Endothelial cell of umbilical vein (primary cell): Measurements from ENCODE around the gene GOLGA8S. TPM values are rescaled to one million over a fixed set of nuclear protein-coding genes. Genes with fewer than 3 reads are reported as not detected.
"Not testable (repeated sequence)": the region's sequence is repeated elsewhere in the genome, so short reads cannot be mapped to it uniquely, and the experiment has no call there.

ENCODE experiments used
- BruUV-seq: library from RNA; stranded (reverse); fragments of 400-500 nt; replicated peaks from 2 replicates; lab custom pipeline; 2021; lab: Mats Ljungman, UMichigan
- CTCF ChIA-PET: fragments of 300-600, 350-600 bp; sonication (Branson Sonifier 250); formaldehyde crosslinking; loops from one replicate; lab custom pipeline; 2021; ENCODE audit warnings: antibody characterized with exemption, inconsistent platforms; lab: Charles Lee
- POLR2A ChIA-PET: fragments of 300-600, 350-600 bp; sonication (Branson Sonifier 250); formaldehyde crosslinking; loops from one replicate; lab custom pipeline; 2021; ENCODE audit warnings: antibody characterized with exemption, inconsistent platforms; lab: Charles Lee
- DNase-seq: peaks from one replicate; pipeline ENCODE4 v3.0.0-alpha.2; 2011; ENCODE audit warnings: low read depth, low spot score
- FAIRE-seq: peaks from 2 replicates; lab custom pipeline; 2011; peaks lifted over from hg19 to GRCh38; lab: Jason Lieb, UNC
- H2AFZ ChIP-seq: 2 replicates; pipeline ENCODE4 v1.6.0; 2012; ENCODE audit warnings: low read depth, low read length, control low read depth, inconsistent platforms
- H3K27ac ChIP-seq: 2 replicates; pipeline ENCODE4 v1.5.1; 2011; ENCODE audit warnings: low read depth, mild to moderate bottlenecking, control low read depth, low read length, moderate library complexity; ENCODE audit not compliant: insufficient read depth
- H3K27me3 ChIP-seq, 2 experiments: 2 replicates each; pipeline versions ENCODE4 v1.6.0 to v1.6.1; 2011; ENCODE audit warnings: low read length in 2 of 2, mixed read lengths in 1 of 2; ENCODE audit not compliant: control insufficient read depth in 2 of 2, insufficient read depth in 2 of 2
- H3K36me3 ChIP-seq, 2 experiments: 2 replicates in 1 of 2; 3 replicates in 1 of 2; pipeline ENCODE4 v1.5.1; 2011; ENCODE audit warnings: low read length in 2 of 2, mild to moderate bottlenecking in 1 of 2, moderate library complexity in 1 of 2; ENCODE audit not compliant: control insufficient read depth in 2 of 2, insufficient read depth in 2 of 2; ENCODE audit errors: extremely low read depth in 1 of 2
- H3K4me1 ChIP-seq: 3 replicates; pipeline ENCODE4 v1.5.1; 2011; ENCODE audit warnings: mild to moderate bottlenecking, low read length; ENCODE audit not compliant: control insufficient read depth, insufficient read depth; ENCODE audit errors: extremely low read depth
- H3K4me2 ChIP-seq: 2 replicates; pipeline ENCODE4 v1.6.1; 2011; ENCODE audit warnings: low read length, control low read depth, mixed read lengths; ENCODE audit not compliant: insufficient read depth
- H3K4me3 ChIP-seq, 3 experiments: fragments of 200-600 bp in 1 of 3; sonication (generic), shearing (Covaris generic) in 1 of 3; replicated peaks in 1 of 3; 2 replicates each; pipeline ENCODE4 v1.5.1; 2011 to 2016; ENCODE audit warnings: control low read depth in 3 of 3, low read length in 3 of 3, mild to moderate bottlenecking in 2 of 3, inconsistent platforms in 1 of 3, low read depth in 1 of 3, moderate library complexity in 1 of 3; ENCODE audit not compliant: insufficient read depth in 1 of 3
- H3K79me2 ChIP-seq: 2 replicates; pipeline ENCODE4 v1.6.0; 2012; ENCODE audit warnings: low read length, inconsistent platforms; ENCODE audit not compliant: control insufficient read depth, insufficient read depth
- H3K9ac ChIP-seq: replicated peaks from 2 replicates; pipeline ENCODE3; 2011; ENCODE audit warnings: low read length, control low read depth; ENCODE audit not compliant: insufficient read depth; ENCODE audit errors: extremely low read depth
- H3K9me1 ChIP-seq: replicated peaks from 3 replicates; pipeline ENCODE4 v1.6.0; 2011; ENCODE audit warnings: mild to moderate bottlenecking, low read length; ENCODE audit not compliant: control insufficient read depth, insufficient read depth; ENCODE audit errors: extremely low read depth
- H3K9me3 ChIP-seq: replicated peaks from 2 replicates; pipeline ENCODE4 v1.5.1; 2012; ENCODE audit warnings: low read length, inconsistent platforms; ENCODE audit not compliant: control insufficient read depth, insufficient read depth
- H4K20me1 ChIP-seq: replicated peaks from 2 replicates; pipeline ENCODE3; 2011; ENCODE audit warnings: mild to moderate bottlenecking, low read length; ENCODE audit not compliant: control insufficient read depth, insufficient read depth; ENCODE audit errors: extremely low read depth
- dilution Hi-C: fragments of 300-500 bp; cut with MboI; formaldehyde crosslinking; loops from one replicate; pipeline ENCODE4 v1.15.0; 2019; ENCODE audit warnings: low sequenced_read_pairs; ENCODE audit not compliant: extremely low pct_ligation_motif_present
- intact Hi-C: fragments of 100-400 bp; cut with micrococcal nuclease; formaldehyde crosslinking; loops from one replicate; pipeline ENCODE4 v1.10.0; 2022
- polyA plus RNA-seq, 4 experiments: library from polyadenylated mRNA; depleted of rRNA in 3 of 4; stranded (reverse) in 3 of 4; unstranded in 1 of 4; fragments of >200 nt; gene quantifications; 2 replicates each; pipeline versions ENCODE4 v1.2.1 to v1.2.3, GENCODE V29; 2011 to 2012; ENCODE audit warnings: missing spikeins in 1 of 4
- total RNA-seq: library from RNA; stranded (reverse); gene quantifications from 2 replicates; pipeline ENCODE4 v1.2.3, GENCODE V29; 2021

Gene GOLGA8S
- total and polyA plus RNA-seq, 2 donors (not counting 3 experiments of a cell fraction or from before 2014, with no cell fraction given): 0.04 to 0.55 TPM

GRCh38 chr15:23334096-23334495, 20.5 kb upstream of the GOLGA8S start, which contains the start of gene GOLGA6L26:
GOLGA6L26 (minus strand) TSS chr15:23334196; CDS start chr15:23334135, 61 bp downstream.
- H3K27ac ChIP-seq, H3K36me3 ChIP-seq, BruUV-seq, DNase-seq, H2AFZ ChIP-seq, dilution Hi-C loops, H3K4me3 ChIP-seq, H3K9me3 ChIP-seq, H3K4me2 ChIP-seq, FAIRE-seq, H3K9me1 ChIP-seq, H3K79me2 ChIP-seq, H3K9ac ChIP-seq, CTCF ChIA-PET, POLR2A ChIA-PET, H4K20me1 ChIP-seq, H3K4me1 ChIP-seq, intact Hi-C loops, H3K27me3 ChIP-seq: not testable (repeated sequence)

GRCh38 chr15:23362622-23363021, 8.1 kb downstream of the GOLGA8S start:
- not testable (repeated sequence) for BruUV-seq

GRCh38 chr15:23364261-23364660, 9.7 kb downstream of the GOLGA8S start:
- H3K9me1 ChIP-seq, DNase-seq, H3K4me2 ChIP-seq, dilution Hi-C loops, H3K27me3 ChIP-seq, FAIRE-seq, POLR2A ChIA-PET, H3K9me3 ChIP-seq, CTCF ChIA-PET, H3K4me1 ChIP-seq, intact Hi-C loops, H3K36me3 ChIP-seq, H3K27ac ChIP-seq, H3K9ac ChIP-seq, H2AFZ ChIP-seq, BruUV-seq, H3K79me2 ChIP-seq, H4K20me1 ChIP-seq, H3K4me3 ChIP-seq: not testable (repeated sequence)

More at GRCh38 chr15:23362622-23363021, 8.1 kb downstream of the GOLGA8S start:
- H3K9me1 ChIP-seq, H3K79me2 ChIP-seq, H3K27me3 ChIP-seq, H3K27ac ChIP-seq, H3K4me2 ChIP-seq, H3K4me1 ChIP-seq, H2AFZ ChIP-seq, H3K9me3 ChIP-seq, FAIRE-seq, H3K9ac ChIP-seq, DNase-seq, intact Hi-C loops, H3K36me3 ChIP-seq, H3K4me3 ChIP-seq, H4K20me1 ChIP-seq, POLR2A ChIA-PET, CTCF ChIA-PET, dilution Hi-C loops: not testable (repeated sequence)
